Measurements from ENCODE around the gene PLEKHH1.
"Not testable (repeated sequence)": the region's sequence is repeated elsewhere in the genome, so short reads cannot be mapped to it uniquely, and the experiment has no call there.

Gene PLEKHH1

DNA sequence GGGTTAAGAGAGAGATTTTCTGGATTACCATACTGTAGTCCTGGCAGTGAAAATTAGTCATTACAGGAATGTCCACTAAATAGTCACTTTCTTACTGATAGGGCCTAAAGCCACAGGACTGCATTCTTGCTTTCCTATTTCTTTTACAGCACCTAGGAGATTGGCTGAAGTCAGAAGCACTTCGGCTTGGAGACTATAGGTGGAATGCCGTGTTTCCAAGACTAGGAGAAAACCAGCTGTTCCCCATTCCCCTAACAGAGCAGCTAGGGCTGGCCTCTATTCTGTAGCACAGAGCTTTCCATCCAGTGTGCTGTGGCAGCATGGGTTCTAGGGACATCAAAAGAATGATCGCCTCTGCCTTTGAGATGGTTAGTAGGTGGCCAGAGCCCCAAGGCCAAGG, 51.9 kb downstream of the PLEKHH1 start:
- no peak for DNase-seq

DNA sequence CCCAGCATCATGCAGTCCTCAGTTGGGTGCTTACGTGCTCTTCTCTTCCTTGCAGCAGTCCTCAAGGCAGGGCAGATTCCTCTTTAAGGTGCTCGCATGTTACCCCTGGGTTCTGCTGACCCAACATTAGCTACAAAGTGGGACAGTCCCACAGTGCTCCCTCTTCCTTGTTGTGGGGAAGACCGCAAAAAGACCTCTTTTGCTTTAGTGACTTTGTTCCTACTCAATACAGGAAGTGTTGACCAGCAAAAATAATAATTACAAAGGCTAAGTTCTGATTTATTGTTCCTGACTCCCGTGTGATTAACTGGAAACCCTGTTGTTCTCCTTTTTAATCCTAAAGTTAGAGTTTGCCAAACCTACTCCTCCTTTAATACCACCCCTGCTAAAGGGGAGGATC, 53.3 kb downstream of the PLEKHH1 start:
- no peak for DNase-seq

GRCh38 chr14:67589204-67589770, 56.2 kb downstream of the PLEKHH1 start:
- DNase-seq, result no peak

DNA sequence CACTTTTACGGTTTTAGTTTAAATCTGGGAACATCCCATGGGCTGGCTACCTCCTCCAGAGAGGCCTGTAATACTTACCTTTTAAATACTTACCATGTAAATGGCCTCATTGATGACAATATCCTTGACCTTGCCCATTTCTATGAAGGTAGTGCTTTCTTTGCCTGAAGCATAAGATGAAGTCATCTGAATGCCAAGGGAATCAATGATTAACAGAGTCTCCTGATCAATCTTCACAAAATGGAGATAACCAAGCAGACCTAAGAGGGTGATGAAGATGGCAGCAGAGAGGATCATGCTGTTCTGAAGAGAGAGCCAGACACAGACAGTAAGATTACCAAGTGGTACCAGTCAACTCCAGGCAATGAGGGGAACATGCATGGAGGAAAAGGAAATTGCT, 60.6 kb downstream of the PLEKHH1 start:
- not testable (repeated sequence) for DNase-seq

DNA sequence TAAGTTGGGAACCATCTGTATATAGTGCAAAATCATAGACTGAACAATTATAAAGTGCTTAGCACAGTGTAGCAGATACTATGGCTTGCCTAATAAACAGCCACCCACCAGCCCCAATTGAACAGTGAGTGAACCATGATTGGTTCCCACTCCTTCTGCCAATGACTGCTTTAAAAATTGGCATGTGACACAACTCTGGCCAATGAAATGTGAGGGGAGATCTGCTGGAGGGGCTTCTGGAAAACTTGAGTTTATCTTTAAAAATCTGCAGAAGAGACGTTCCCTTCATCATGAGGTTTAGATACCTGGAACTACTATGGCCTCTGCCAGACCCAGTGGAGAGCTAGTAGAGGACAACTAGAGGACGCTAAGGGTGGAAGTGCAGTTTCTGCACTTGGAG, 62.3 kb downstream of the PLEKHH1 start:
- no peak for DNase-seq

- DNase-seq, result peak; percentile 94
Measured at GRCh38 chr14:67599698-67600561, 66.8 kb downstream of the PLEKHH1 start, which contains the start of gene PIGH. Gene PIGH, minus strand, starts transcription at chr14:67600268. Its CDS starts 65 bp downstream, at chr14:67600203.

- not testable (repeated sequence) for DNase-seq
Measured at GRCh38 chr14:67600562-67600974, 67.5 kb downstream of the PLEKHH1 start.

GRCh38 chr14:67602076-67602475, 69.0 kb downstream of the PLEKHH1 start:
- no peak for DNase-seq

DNA sequence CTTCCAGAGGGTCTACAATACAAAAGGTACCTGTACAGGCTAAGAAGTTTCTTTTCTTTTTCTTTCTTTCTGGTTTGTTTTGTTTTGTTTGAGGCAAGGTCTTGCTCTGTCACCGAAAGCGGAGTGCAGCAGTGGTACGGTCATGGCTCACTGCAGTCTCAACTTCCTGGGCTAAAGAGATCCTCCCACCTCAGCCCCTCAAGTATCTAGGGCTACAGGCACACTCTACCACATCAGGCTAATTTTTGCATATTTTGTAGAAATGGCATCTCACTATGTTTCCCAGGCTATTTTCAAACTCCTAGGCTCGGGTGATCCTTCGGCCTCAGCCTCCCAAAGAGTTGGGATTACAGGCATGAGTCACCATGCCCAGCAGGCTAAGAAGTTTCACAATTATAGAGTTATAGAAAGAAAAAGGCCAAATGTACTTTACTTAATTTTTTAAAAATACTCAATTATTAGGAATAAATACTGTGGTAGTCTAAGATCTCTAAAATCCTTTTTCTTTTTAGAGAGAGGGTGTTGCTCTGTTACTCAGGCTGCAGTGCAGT, 70.0 kb downstream of the PLEKHH1 start:
- no peak for DNase-seq

GRCh38 chr14:67607646-67608045, 74.6 kb downstream of the PLEKHH1 start:
- no peak for DNase-seq

GRCh38 chr14:67609642-67610310, 76.7 kb downstream of the PLEKHH1 start:
- no peak for DNase-seq

DNA sequence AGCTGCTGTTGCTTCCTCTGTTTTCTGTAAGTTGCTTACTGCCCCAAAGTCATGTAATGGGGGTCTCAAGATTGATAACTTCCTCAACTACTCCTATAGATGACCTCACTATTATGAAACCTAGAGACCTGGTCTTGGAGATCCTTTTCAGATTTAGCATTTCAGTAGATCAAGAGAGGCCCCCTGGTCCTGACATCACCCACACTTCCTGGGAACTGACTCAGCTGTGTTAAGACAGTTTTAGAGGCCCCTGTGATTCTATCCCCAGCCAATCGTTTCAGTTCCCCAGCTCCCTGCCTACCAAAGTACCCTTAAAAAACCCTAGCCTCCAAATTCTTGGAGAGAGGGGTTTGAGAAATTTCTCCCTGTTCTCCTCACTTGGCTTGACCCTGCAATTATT, 77.4 kb downstream of the PLEKHH1 start:
- DNase-seq, result no peak

GRCh38 chr14:67618617-67619063, 85.5 kb downstream of the PLEKHH1 start:
- DNase-seq, result peak; percentile 25

DNA sequence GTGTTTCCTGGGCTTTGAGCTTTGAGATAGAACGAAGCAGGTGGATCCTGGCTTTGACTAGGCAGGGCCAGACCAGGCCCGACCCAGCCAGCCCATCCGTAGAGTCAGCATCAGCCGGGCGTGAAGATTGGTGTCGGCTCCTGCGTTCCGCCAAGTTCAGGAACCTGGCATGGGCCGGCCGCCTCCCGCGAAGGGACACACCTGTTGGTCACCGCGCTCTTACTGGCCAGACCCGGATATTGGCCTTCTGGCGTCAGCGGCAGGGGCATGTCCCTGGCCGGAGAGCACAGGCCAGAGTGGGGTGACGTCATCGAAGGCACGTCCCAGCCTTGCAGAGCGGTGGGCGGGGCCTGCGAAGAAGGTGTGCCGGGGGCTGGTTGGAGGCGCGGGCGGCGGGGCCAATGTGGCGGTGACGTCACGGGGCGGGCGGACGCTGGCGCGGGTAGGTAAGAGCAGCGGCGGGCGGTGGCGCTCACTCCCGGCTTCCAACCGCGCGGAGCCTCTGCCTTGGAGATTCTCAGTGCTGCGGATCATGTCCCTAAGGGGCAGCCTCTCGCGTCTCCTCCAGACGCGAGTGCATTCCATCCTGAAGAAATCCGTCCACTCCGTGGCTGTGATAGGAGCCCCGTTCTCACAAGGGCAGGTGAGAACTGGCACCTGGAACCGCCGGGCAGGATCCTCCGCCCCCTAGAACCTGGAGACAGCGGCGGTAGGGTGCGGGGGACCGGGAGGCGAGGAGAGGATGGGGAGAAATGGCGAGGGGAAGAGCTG, 86.5 kb downstream of the PLEKHH1 start, which contains the start of gene ARG2:
Gene ARG2 (plus strand): TSS at position 475 of the 771 bp plus-strand sequence. CDS start 58 bp downstream, at position 533.
- peak; percentile 94 for DNase-seq

DNA sequence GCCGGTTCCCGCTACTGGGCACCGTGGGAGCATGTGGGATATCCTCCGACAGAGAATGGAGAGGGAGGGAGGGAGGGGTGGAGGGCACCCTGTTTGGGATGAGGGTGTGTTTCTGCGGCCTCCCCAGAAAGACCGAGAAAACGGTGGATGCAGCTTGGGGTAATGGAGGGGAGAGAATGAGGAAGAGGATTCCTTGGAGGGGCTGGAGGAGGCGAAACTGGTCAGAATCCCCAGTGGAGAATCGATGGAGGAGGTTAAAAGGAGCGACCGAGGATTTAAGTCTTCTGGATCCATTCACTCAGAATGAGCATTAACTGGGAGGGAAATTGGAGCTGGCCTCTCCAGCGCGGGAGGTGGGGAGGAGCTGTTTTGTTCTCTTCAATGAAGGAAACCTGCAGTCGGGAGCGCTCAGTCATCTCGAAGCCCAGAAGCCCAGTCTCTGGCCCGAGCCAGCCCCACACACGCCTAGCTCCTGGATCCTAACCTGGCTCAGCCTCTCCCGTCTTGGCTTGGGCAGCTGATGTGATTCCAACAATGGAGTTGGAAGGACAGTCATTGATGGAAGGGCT, 87.2 kb downstream of the PLEKHH1 start:
- DNase-seq, result peak; percentile 25

GRCh38 chr14:67622675-67623074, 89.6 kb downstream of the PLEKHH1 start:
- peak; percentile 50 for DNase-seq

- no peak for DNase-seq
Measured at GRCh38 chr14:67623114-67623513, 90.0 kb downstream of the PLEKHH1 start.

GRCh38 chr14:67626131-67626530, 93.0 kb downstream of the PLEKHH1 start:
- DNase-seq, result not testable (repeated sequence)

GRCh38 chr14:67627519-67627918, 94.4 kb downstream of the PLEKHH1 start:
- DNase-seq, result no peak

GRCh38 chr14:67630186-67630585, 97.1 kb downstream of the PLEKHH1 start:
- no peak for DNase-seq

DNA sequence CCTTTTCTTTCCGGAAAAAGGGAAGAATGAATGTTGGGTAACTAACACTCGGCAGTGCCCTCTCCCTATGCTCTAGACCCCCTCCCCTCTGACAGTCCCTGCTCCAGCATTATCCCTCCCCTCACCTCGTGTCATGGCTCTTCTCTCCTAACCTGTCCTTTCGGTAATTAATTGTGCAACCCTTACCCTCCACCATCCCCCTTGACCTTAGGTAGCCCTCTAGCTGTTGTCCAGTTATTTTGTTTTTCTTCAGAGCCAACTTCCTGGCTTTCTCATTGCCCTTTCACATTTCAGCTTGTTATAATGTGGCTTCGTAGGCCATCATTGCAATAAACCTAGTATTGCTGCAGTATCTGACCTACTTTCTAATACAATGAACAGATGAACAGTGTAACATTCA, 97.8 kb downstream of the PLEKHH1 start:
- no peak for DNase-seq
